HG03521 (cell line): ENCODE results near the gene PRIMA1.

Experiments
- ATAC-seq: cut with Tn5 transposase; IDR thresholded peaks from one replicate; pipeline ENCODE4 v1.9.1; 2021; ENCODE audit warnings: mild to moderate bottlenecking, moderate library complexity; ENCODE audit not compliant: unreplicated experiment

The PRIMA1 gene

GRCh38 chr14:93688239-93688666, 100.0 kb downstream of the PRIMA1 start:
- no peak for ATAC-seq

- no peak for ATAC-seq
Measured at GRCh38 chr14:93686268-93686667, 102.0 kb downstream of the PRIMA1 start.

DNA sequence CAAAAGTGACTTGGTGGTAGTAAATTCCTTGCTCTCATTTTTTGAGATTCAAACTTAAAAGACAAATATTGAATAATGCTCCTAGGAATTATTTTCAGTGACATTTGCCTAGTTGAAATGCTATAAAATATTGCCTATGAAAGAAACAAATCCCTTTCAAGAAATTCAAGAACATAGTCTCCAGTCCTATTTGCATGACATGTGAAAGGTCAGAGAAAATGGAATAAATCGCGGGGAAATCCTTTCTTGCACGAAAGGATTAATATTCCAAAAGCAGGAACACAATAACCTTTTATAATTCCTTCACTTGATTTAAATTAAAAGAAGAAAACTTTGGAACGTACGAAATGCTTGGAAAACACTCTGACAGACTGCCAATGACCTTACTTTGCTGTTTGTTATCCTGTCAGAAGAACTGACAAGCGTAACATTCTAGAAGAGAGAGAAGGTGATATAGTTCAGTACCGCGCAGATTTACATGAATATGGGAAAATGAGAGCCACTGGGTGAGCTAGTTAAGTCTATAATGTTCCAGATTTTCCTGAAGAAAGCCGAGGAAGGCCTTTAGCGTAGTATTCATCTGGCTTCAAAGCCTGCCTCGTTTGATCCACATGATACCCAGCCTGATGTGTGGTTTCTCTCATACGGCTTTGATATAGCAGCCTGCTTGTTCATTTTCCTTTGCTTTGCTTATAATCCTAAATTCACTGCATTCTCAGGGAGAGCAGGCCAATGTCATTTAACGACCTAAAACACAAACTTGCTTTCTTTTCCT, 103.0 kb downstream of the PRIMA1 start:
- ATAC-seq, result no peak

GRCh38 chr14:93683226-93683625, 105.1 kb downstream of the PRIMA1 start:
- ATAC-seq, result no peak

DNA sequence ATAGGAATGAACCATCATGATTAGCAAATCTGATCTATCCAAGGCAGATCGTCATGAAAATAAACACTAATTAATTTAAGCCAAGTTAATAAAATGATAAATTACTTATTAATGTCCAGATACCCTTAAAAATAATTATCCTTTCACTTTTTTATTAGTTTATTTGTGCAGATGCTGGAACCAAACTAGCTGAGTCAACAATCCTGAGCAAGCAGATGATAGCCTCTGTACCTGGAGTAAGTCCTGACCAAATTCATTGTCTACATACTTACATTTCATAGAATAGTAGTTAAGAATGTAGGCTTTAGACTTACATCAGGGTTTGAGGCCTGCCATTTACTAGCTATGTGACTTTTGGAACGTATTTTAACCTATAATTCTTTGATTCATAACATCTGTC, 105.8 kb downstream of the PRIMA1 start:
- no peak for ATAC-seq

GRCh38 chr14:93676416-93676958, 111.8 kb downstream of the PRIMA1 start:
- no peak for ATAC-seq

DNA sequence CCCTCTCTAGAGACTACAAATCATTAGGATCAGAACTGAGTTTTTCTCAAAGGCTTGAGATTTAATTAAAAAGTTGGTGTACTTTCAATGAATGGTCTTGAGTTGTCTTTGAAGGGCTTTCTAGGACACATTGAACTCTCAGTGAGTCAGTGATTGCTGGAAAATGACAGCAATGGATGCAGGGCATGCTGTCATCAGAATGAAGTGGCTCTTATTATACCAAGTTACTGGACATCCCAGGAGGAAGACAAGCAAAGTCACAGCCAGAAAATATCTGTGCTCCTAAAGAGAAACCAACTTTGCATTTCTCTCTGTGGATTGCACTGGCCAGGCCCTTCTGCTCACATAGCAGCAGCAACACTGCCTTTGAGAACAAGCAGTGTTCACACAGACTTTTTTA, 112.6 kb downstream of the PRIMA1 start:
- ATAC-seq, result no peak

GRCh38 chr14:93674343-93674742, 113.9 kb downstream of the PRIMA1 start:
- ATAC-seq, result no peak

DNA sequence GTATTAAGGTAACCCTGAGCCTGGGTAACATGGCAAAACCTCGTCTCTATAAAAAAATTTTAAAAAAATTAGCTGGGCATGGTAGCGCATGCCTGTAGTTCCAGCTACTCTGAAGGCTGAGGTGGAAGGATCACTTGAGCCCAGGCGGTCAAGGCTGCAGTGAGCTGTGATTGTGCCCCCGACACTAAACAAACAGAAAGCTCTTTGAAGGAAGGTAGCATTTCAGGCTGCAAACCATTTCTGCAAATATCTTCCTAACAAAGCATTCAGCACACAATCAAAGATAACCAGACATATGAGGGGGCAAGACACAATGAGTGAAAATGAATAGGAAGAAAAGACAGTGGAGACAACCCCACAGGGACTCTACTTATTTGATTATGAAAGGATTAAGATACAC, 118.7 kb downstream of the PRIMA1 start:
- ATAC-seq, result no peak
